AG04449 (cell line): ENCODE results near the gene SLC2A14.
"Not testable (repeated sequence)": the region's sequence is repeated elsewhere in the genome, so short reads cannot be mapped to it uniquely, and the experiment has no call there.

Experiments used
- CTCF ChIA-PET: fragments of 350-600 bp; formaldehyde crosslinking; extraction: SDS; loops from one replicate; lab custom pipeline; 2021; ENCODE audit warnings: antibody characterized with exemption; lab: Yijun Ruan, JAX
- POLR2A ChIA-PET: fragments of 400-600, 350-600 bp; formaldehyde crosslinking; extraction: SDS; loops from one replicate; lab custom pipeline; 2020; ENCODE audit warnings: antibody characterized with exemption, inconsistent platforms; lab: Yijun Ruan, JAX
- DNase-seq: peaks from one replicate; pipeline ENCODE4 v3.0.0-alpha.2; 2010; ENCODE audit warnings: low read depth, low spot score
- H3K4me3 ChIP-seq: 2 replicates; pipeline ENCODE4 v1.5.1; 2011; ENCODE audit warnings: low read depth, mild to moderate bottlenecking, control low read depth, low read length
- TF ChIP-seq, protein P1 (sequence below): IDR thresholded peaks from one replicate; pipeline ENCODE4 v1.5.1; 2011; ENCODE audit warnings: mild to moderate bottlenecking, moderate library complexity, low read length, control low read depth, inconsistent platforms; ENCODE audit not compliant: insufficient read depth; ENCODE audit errors: missing control alignments

The SLC2A14 gene

DNA sequence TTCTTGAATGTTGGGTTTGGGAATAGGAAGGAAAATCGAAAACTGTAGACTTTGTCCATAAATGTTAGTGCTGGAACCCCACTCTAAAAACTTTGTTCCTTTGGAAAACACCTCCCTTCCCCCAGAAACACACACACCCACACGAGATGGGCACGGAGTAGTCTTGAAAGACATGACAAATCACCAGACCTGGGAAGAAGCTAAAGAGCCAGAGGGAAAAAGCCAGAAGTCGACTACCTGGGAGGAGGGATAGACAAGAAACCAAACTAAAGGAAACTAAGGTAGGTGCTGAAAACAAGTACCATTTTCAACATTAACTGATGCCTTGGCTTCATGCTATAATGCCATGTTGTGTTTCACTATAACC, 84.4 kb downstream of the SLC2A14 start:
- TF ChIP-seq, protein P1, sequence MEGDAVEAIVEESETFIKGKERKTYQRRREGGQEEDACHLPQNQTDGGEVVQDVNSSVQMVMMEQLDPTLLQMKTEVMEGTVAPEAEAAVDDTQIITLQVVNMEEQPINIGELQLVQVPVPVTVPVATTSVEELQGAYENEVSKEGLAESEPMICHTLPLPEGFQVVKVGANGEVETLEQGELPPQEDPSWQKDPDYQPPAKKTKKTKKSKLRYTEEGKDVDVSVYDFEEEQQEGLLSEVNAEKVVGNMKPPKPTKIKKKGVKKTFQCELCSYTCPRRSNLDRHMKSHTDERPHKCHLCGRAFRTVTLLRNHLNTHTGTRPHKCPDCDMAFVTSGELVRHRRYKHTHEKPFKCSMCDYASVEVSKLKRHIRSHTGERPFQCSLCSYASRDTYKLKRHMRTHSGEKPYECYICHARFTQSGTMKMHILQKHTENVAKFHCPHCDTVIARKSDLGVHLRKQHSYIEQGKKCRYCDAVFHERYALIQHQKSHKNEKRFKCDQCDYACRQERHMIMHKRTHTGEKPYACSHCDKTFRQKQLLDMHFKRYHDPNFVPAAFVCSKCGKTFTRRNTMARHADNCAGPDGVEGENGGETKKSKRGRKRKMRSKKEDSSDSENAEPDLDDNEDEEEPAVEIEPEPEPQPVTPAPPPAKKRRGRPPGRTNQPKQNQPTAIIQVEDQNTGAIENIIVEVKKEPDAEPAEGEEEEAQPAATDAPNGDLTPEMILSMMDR: no peak
- POLR2A ChIA-PET: interaction anchor here (0.6 kb wide), 1 partner anchor 37 kb away, joined by 3 read pairs; no protein-coding TSS in a partner anchor
- H3K4me3 ChIP-seq: no peak overlapping the region
- DNase-seq: no peak
- CTCF ChIA-PET: no interaction called here

- CTCF ChIA-PET: no interaction called here
- no peak for DNase-seq
- TF ChIP-seq, protein P1: no peak
- no peak overlapping the region for H3K4me3 ChIP-seq
- POLR2A ChIA-PET: interaction anchor here (0.6 kb wide), 1 partner anchor 37 kb away, joined by 3 read pairs; no protein-coding TSS in a partner anchor
Observed at GRCh38 chr12:7787574-7788293, 85.0 kb downstream of the SLC2A14 start.

- POLR2A ChIA-PET: no interaction called here
- CTCF ChIA-PET: interaction anchor here (1.0 kb wide), 2 partner anchors 22 to 324 kb away, joined by 3 to 4 read pairs; no protein-coding TSS in a partner anchor
- TF ChIP-seq, protein P1: no peak
- H3K4me3 ChIP-seq: no peak overlapping the region
- DNase-seq: no peak
Observed at GRCh38 chr12:7784701-7785100, 88.0 kb downstream of the SLC2A14 start.

- H3K4me3 ChIP-seq, DNase-seq, CTCF ChIA-PET, POLR2A ChIA-PET: not testable (repeated sequence)
Observed at GRCh38 chr12:7783433-7783832, 89.3 kb downstream of the SLC2A14 start.

DNA sequence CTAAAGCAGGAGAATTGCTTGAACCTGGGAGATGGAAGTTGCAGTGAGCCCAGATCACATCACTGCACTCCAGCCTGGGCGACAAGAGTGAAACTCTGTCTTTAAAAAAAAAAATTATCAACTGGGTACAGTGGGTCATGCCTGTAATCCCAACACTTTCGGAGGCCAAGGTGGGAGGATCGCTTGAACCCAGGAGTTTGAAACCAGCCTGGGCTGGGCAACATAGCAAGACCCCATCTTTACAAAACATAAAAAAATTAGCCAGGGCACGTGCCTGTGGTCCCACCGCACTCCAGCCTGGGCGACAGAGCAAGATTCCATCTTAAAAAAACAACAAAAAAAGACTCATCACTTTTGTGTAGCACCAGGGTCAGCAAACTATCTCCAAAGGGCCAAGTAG, 90.7 kb downstream of the SLC2A14 start:
- H3K4me3 ChIP-seq: no peak overlapping the region
- TF ChIP-seq, protein P1: no peak
- no peak for DNase-seq
- ChIA-PET POLR2A (no interaction called here), CTCF (no interaction called here)

GRCh38 chr12:7781274-7781673, 91.4 kb downstream of the SLC2A14 start:
- DNase-seq: no peak
- ChIA-PET CTCF (no interaction called here), POLR2A (no interaction called here)
- no peak overlapping the region for H3K4me3 ChIP-seq
- TF ChIP-seq, protein P1: no peak

DNA sequence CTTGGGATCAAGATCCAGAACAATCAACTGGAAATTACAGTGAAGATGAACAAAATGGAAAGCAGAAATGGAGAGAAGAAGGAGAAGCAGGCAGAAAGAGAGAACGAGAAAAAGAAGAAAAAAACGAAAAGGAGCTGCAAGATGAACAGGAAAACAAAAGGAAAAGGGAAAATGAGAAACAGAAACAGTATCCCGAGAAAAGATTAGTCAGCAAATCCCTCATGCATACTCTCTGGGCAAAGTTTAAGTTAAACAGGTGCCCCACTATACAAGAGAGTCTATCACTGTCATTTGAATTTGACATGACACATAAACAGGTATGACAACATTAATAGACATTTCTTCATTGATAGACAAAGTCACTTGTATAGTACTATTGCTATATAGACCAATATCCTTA, 102.7 kb downstream of the SLC2A14 start:
- TF ChIP-seq, protein P1: no peak
- no peak for DNase-seq
- H3K4me3 ChIP-seq: no peak overlapping the region
- POLR2A ChIA-PET: no interaction called here
- CTCF ChIA-PET: no interaction called here
